Ascending aorta (tissue), 2 donors: Measurements from ENCODE around the gene ULBP1. TPM values are rescaled to one million over a fixed set of nuclear protein-coding genes. Genes with fewer than 3 reads are reported as not detected.
"Not testable (repeated sequence)": the region's sequence is repeated elsewhere in the genome, so short reads cannot be mapped to it uniquely, and the experiment has no call there.

Experiments
- DNase-seq, 2 donors: peaks; one replicate each; pipeline ENCODE4 v3.0.0-alpha.2; 2019; ENCODE audit warnings: low spot score in 2 of 2
- H3K27ac ChIP-seq, 2 donors: fragments of 200-600 bp; sonication (generic); one replicate each; pipeline ENCODE4 v1.5.1; 2016 to 2017; ENCODE audit warnings: mild to moderate bottlenecking in 1 of 2
- H3K27me3 ChIP-seq: fragments of 200-600 bp; sonication (generic); one replicate; pipeline ENCODE4 v1.5.1; 2017
- H3K36me3 ChIP-seq, 2 donors: fragments of 200-600 bp; sonication (generic); one replicate each; pipeline ENCODE4 v1.5.1; 2016
- H3K4me1 ChIP-seq, 2 donors: fragments of 200-600 bp; sonication (generic); one replicate each; pipeline ENCODE4 v1.5.1; 2016 to 2017; ENCODE audit warnings: mild to moderate bottlenecking in 1 of 2
- H3K4me3 ChIP-seq, 2 donors: fragments of 200-600 bp; sonication (generic); one replicate each; pipeline ENCODE4 v1.5.1; 2016 to 2017; ENCODE audit warnings: mild to moderate bottlenecking in 1 of 2
- H3K9me3 ChIP-seq, 2 donors: fragments of 200-600 bp; sonication (generic); one replicate each; pipeline ENCODE4 v1.5.1; 2016
- CTCF ChIP-seq, 3 experiments: fragments of 200-600 bp in 2 of 3; fragments of 450-650 bp in 1 of 3; sonication (generic) in 2 of 3; IDR thresholded peaks; one replicate each; pipeline ENCODE4 v1.5.1; 2016 to 2019; ENCODE audit warnings: antibody characterized with exemption in 3 of 3, mild to moderate bottlenecking in 1 of 3, moderate library complexity in 1 of 3
- intact Hi-C: fragments of 100-400 bp; cut with DNase I; formaldehyde crosslinking; loops from one replicate; pipeline ENCODE4 v1.15.1; 2023
- total RNA-seq: library from RNA; depleted of rRNA; stranded (reverse); fragments of >200 nt; gene quantifications from one replicate; pipeline ENCODE4 v1.1.0, GENCODE V29; 2016

The ULBP1 gene
- total RNA-seq, 1 donor from 2014 or later: 3.8 TPM

GRCh38 chr6:149935246-149935645, 28.5 kb upstream of the ULBP1 start:
- intact Hi-C loops: no loop called here
- H3K36me3 ChIP-seq: no peaks in the 10 kb centered on the region
- H3K4me1 ChIP-seq: peaks cover 0 to 10% of the 10 kb centered on the region in 2 donors
- no peak overlapping the region for H3K27ac ChIP-seq
- H3K9me3 ChIP-seq: no peaks in the 10 kb centered on the region
- no peak for TF ChIP-seq CTCF (IDR thresholded peaks at IDR 0.05)
- H3K4me3 ChIP-seq: no peak overlapping the region
- no peak for DNase-seq
- H3K27me3 ChIP-seq: peaks cover 27% of the 10 kb centered on the region

GRCh38 chr6:149935668-149936067, 28.1 kb upstream of the ULBP1 start:
- H3K36me3 ChIP-seq: no peaks in the 10 kb centered on the region
- H3K27ac ChIP-seq: no peak overlapping the region
- peaks cover 28% of the 10 kb centered on the region for H3K27me3 ChIP-seq
- TF ChIP-seq CTCF (IDR thresholded peaks at IDR 0.05): no peak
- peaks cover 0 to 10% of the 10 kb centered on the region in 2 donors for H3K4me1 ChIP-seq
- intact Hi-C loops: no loop called here
- DNase-seq: no peak
- no peaks in the 10 kb centered on the region for H3K9me3 ChIP-seq
- H3K4me3 ChIP-seq: no peak overlapping the region

GRCh38 chr6:149936743-149937142, 27.0 kb upstream of the ULBP1 start:
- Histone ChIP-seq H3K9me3 (no peaks in the 10 kb centered on the region), H3K4me3 (no peak overlapping the region), H3K27me3 (peaks cover 28% of the 10 kb centered on the region), H3K36me3 (no peaks in the 10 kb centered on the region), H3K27ac (no peak overlapping the region), H3K4me1 (peaks cover 0 to 16% of the 10 kb centered on the region in 2 donors)
- no peak for TF ChIP-seq CTCF (IDR thresholded peaks at IDR 0.05)
- intact Hi-C loops: no loop called here
- DNase-seq: peak in 1 of 2 donors; percentile 30

GRCh38 chr6:149938013-149938570, 25.7 kb upstream of the ULBP1 start:
- intact Hi-C loops, H3K9me3 ChIP-seq, H3K27ac ChIP-seq, DNase-seq, H3K36me3 ChIP-seq: not testable (repeated sequence)
- Histone ChIP-seq H3K4me1 (peaks cover 0 to 21% of the 10 kb centered on the region in 2 donors), H3K4me3 (peak overlapping the region; percentile 51 to 53), H3K27me3 (peaks cover 28% of the 10 kb centered on the region)

GRCh38 chr6:149938571-149939355, 25.0 kb upstream of the ULBP1 start:
- peaks cover 0 to 21% of the 10 kb centered on the region in 2 donors for H3K4me1 ChIP-seq
- intact Hi-C loops: no loop called here
- H3K27ac ChIP-seq: no peak overlapping the region
- no peak for TF ChIP-seq CTCF (IDR thresholded peaks at IDR 0.05)
- H3K27me3 ChIP-seq: peaks cover 28% of the 10 kb centered on the region
- no peaks in the 10 kb centered on the region for H3K36me3 ChIP-seq
- peak overlapping the region; percentile 51 to 53 for H3K4me3 ChIP-seq
- DNase-seq: peak in 1 of 2 donors; percentile 63
- no peaks in the 10 kb centered on the region for H3K9me3 ChIP-seq

- DNase-seq: peak in 1 of 2 donors; percentile 27
- Histone ChIP-seq H3K4me3 (no peak overlapping the region), H3K27me3 (peaks cover 28% of the 10 kb centered on the region), H3K9me3 (no peaks in the 10 kb centered on the region), H3K27ac (no peak overlapping the region), H3K36me3 (no peaks in the 10 kb centered on the region), H3K4me1 (peaks cover 0 to 21% of the 10 kb centered on the region in 2 donors)
- TF ChIP-seq CTCF (IDR thresholded peaks at IDR 0.05): no peak
- intact Hi-C loops: no loop called here
Observed at GRCh38 chr6:149939356-149939648, 24.4 kb upstream of the ULBP1 start.
